Fibroblast of the aortic adventitia (primary cell): Measurements from ENCODE around the gene SLC10A3. TPM values are rescaled to one million over a fixed set of nuclear protein-coding genes. Genes with fewer than 3 reads are reported as not detected.
A peak's percentile ranks its signal among the peaks of the same experiment; 100 is the strongest.

Experiments used
- DNase-seq: peaks from one replicate; pipeline ENCODE4 v3.0.0-alpha.2; 2010; ENCODE audit warnings: low read depth
- H3K4me3 ChIP-seq: 2 replicates; pipeline ENCODE4 v1.5.1; 2011; ENCODE audit warnings: low read depth, mild to moderate bottlenecking, control low read depth, low read length, moderate library complexity
- total RNA-seq: library from RNA; depleted of rRNA; stranded (reverse); fragments of >200 nt; gene quantifications from 2 replicates; pipeline ENCODE4 v1.2.3, GENCODE V29; 2012; ENCODE audit warnings: low replicate concordance
- TF ChIP-seq, protein P1 (sequence below): IDR thresholded peaks from 2 replicates; pipeline ENCODE4 v1.5.1; 2011; ENCODE audit warnings: mild to moderate bottlenecking, low read length, control low read depth, inconsistent platforms; ENCODE audit not compliant: insufficient read depth

Gene SLC10A3
- total RNA-seq, 1 donor = 28.6 TPM

GRCh38 chrX:154530286-154530685, 39.9 kb upstream of the SLC10A3 start:
- TF ChIP-seq, protein P1, sequence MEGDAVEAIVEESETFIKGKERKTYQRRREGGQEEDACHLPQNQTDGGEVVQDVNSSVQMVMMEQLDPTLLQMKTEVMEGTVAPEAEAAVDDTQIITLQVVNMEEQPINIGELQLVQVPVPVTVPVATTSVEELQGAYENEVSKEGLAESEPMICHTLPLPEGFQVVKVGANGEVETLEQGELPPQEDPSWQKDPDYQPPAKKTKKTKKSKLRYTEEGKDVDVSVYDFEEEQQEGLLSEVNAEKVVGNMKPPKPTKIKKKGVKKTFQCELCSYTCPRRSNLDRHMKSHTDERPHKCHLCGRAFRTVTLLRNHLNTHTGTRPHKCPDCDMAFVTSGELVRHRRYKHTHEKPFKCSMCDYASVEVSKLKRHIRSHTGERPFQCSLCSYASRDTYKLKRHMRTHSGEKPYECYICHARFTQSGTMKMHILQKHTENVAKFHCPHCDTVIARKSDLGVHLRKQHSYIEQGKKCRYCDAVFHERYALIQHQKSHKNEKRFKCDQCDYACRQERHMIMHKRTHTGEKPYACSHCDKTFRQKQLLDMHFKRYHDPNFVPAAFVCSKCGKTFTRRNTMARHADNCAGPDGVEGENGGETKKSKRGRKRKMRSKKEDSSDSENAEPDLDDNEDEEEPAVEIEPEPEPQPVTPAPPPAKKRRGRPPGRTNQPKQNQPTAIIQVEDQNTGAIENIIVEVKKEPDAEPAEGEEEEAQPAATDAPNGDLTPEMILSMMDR = no peak
- H3K4me3 ChIP-seq = no peak overlapping the region

DNA sequence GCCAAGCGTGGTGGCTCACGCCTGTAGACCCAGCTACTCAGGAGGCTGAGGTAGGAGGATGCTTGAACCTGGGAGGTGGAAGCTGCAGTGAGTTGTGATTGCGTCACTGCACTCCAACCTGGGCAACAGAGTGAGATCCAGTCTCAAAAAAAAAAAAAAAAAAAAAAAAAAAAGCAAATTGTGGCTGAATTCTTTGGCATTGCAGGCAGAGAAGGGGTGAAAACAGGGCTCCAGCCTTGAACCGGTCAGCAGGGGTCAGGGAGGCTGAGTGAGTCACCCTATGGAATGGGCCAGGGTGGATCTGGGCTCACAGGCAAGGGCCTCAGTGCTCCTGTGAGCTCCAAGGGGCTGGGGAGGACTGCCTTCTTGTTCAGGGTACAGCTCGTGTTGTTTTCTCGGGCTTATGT, 38.8 kb upstream of the SLC10A3 start:
- peak; percentile 68 for DNase-seq
- H3K4me3 ChIP-seq = no peak overlapping the region
- TF ChIP-seq, protein P1 = no peak

More at GRCh38 chrX:154530286-154530685, 39.9 kb upstream of the SLC10A3 start:
- no peak for DNase-seq

GRCh38 chrX:154526901-154527675, 36.7 kb upstream of the SLC10A3 start:
- TF ChIP-seq, protein P1 = peak; percentile 58
- H3K4me3 ChIP-seq = no peak overlapping the region
- peak; percentile 88 for DNase-seq

- TF ChIP-seq, protein P1 = no peak
- DNase-seq = no peak
- no peak overlapping the region for H3K4me3 ChIP-seq
Measured at GRCh38 chrX:154525606-154526490, 35.4 kb upstream of the SLC10A3 start.

DNA sequence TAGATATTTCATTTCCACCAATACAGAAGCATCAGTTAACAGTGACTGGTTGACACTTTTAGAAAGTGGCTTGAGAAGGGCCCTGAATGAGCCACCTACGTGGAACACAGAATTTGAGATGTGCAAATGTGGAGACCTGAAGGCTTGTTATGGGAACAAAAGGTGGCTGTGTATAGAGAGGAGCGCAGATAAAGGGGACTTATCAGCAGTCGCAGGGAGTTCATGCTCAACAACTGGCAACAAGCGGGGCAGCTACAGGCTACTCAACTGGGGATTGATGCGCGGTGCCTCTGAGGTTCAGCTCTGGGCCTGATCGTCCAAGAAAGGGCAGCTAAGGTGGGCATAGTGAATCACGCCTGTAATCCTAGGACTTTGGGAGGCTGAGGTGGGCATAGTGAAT, 29.0 kb upstream of the SLC10A3 start:
- H3K4me3 ChIP-seq = no peak overlapping the region
- DNase-seq = no peak
- TF ChIP-seq, protein P1 = no peak

DNA sequence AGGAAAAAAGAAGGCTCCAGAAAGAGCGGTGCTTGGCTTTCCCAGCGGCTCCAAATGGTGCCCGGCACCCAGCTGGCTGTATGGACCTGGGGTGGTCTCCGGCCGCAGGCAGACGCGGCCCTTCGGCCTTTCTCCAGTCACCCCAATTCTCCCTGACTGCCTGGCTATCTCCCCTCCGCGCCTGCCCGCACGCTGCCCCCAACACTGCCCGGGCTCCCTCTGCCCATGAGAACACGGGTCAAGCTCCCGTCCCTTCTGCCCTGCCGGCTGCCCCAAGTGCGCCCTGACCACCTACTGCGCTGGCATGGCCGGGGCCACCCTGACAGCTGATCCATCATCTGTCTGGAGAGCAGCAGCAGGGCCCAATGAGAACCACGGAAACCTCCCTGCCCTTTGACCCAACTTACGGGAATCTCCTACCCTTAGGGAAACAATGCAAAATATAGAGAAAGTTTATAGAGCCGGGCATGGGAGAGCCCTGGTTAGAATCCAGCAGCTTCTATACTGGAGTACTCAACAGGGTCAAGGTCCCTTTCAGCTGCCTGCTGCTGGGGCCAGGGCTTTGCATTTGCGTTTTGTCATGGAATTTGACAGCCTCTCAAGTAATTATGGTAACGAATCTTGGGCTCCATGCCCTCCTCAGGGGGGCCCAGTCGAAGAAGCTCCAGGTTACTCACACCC, 26.8 kb upstream of the SLC10A3 start:
- TF ChIP-seq, protein P1 = no peak
- DNase-seq = no peak
- peak overlapping the region; percentile 18 for H3K4me3 ChIP-seq
